IMR-90 (cell line): ENCODE results near the gene FAM76B. TPM values are rescaled to one million over a fixed set of nuclear protein-coding genes. Genes with fewer than 3 reads are reported as not detected.

Source experiments
- ATAC-seq: fragments of 200-7000 bp; cut with Tn5 transposase; 2 replicates; pipeline ENCODE4 v1.9.1; 2020; ENCODE audit warnings: low read depth, mild to moderate bottlenecking, moderate library complexity
- BruUV-seq: library from RNA; stranded (reverse); fragments of 400-500 nt; replicated peaks from 2 replicates; lab custom pipeline; 2021; lab: Mats Ljungman, UMichigan
- CTCF ChIA-PET: fragments of 300-600 bp; formaldehyde crosslinking; extraction: SDS; loops from one replicate; lab custom pipeline; 2021; ENCODE audit warnings: antibody characterized with exemption; lab: Yijun Ruan, JAX
- POLR2A ChIA-PET: fragments of 300-600 bp; sonication (Branson Sonifier 250); formaldehyde crosslinking; loops from one replicate; lab custom pipeline; 2022; ENCODE audit warnings: antibody characterized with exemption; ENCODE audit not compliant: unreplicated experiment; lab: Charles Lee
- DNase-seq: peaks from one replicate; pipeline ENCODE4 v3.0.0; 2013
- H2AFZ ChIP-seq: replicated peaks from 2 replicates; pipeline ENCODE3; 2013; ENCODE audit warnings: low read length, mild to moderate bottlenecking; ENCODE audit not compliant: poor library complexity
- H2AK5ac ChIP-seq: 2 replicates; pipeline ENCODE4 v1.6.1; 2013; ENCODE audit warnings: low read depth, low read length, inconsistent platforms
- H2AK9ac ChIP-seq: replicated peaks from 2 replicates; pipeline ENCODE3; 2013; ENCODE audit warnings: mild to moderate bottlenecking, low read depth, low read length, moderate library complexity; ENCODE audit not compliant: poor library complexity
- H2BK120ac ChIP-seq: 2 replicates; pipeline ENCODE4 v1.6.1; 2013; ENCODE audit warnings: low read depth, low read length, inconsistent platforms
- H2BK15ac ChIP-seq: 3 replicates; pipeline ENCODE4 v1.6.1; 2013; ENCODE audit warnings: low read depth, low read length, inconsistent platforms
- H2BK20ac ChIP-seq: 2 replicates; pipeline ENCODE4 v1.6.1; 2013; ENCODE audit warnings: low read depth, mild to moderate bottlenecking, inconsistent platforms, low read length, moderate library complexity
- H2BK5ac ChIP-seq: 2 replicates; pipeline ENCODE4 v1.6.1; 2013; ENCODE audit warnings: mild to moderate bottlenecking, low read depth, low read length, inconsistent platforms; ENCODE audit not compliant: poor library complexity, severe bottlenecking
- H3K14ac ChIP-seq: replicated peaks from 2 replicates; pipeline ENCODE4 v1.6.1; 2013; ENCODE audit warnings: low read depth, low read length, inconsistent platforms
- H3K18ac ChIP-seq: 2 replicates; pipeline ENCODE4 v1.6.1; 2013; ENCODE audit warnings: low read depth, low read length, control low read depth
- H3K23ac ChIP-seq: 2 replicates; pipeline ENCODE4 v1.6.1; 2013; ENCODE audit warnings: low read depth, low read length, inconsistent platforms
- H3K27ac ChIP-seq: 2 replicates; pipeline ENCODE4 v1.5.1; 2013; ENCODE audit warnings: mild to moderate bottlenecking, control low read depth, low read length; ENCODE audit not compliant: insufficient read depth
- H3K27me3 ChIP-seq: 2 replicates; pipeline ENCODE4 v1.6.1; 2013; ENCODE audit warnings: low read length; ENCODE audit not compliant: control insufficient read depth, insufficient read depth
- H3K36me3 ChIP-seq: 2 replicates; pipeline ENCODE4 v1.6.1; 2013; ENCODE audit warnings: low read length, mixed read lengths; ENCODE audit not compliant: control insufficient read depth, insufficient read depth
- H3K4ac ChIP-seq: 2 replicates; pipeline ENCODE4 v1.6.1; 2013; ENCODE audit warnings: low read depth, low read length, inconsistent platforms
- H3K4me1 ChIP-seq: 2 replicates; pipeline ENCODE4 v1.6.1; 2013; ENCODE audit warnings: low read length, mixed read lengths; ENCODE audit not compliant: control insufficient read depth, insufficient read depth
- H3K4me2 ChIP-seq: 2 replicates; pipeline ENCODE4 v1.6.1; 2013; ENCODE audit warnings: low read depth, mild to moderate bottlenecking, control low read depth, low read length, moderate library complexity
- H3K4me3 ChIP-seq: 2 replicates; pipeline ENCODE4 v1.5.1; 2013; ENCODE audit warnings: low read depth, mild to moderate bottlenecking, control low read depth, low read length, moderate library complexity; ENCODE audit not compliant: insufficient read depth
- H3K56ac ChIP-seq: 2 replicates; pipeline ENCODE4 v1.6.1; 2013; ENCODE audit warnings: low read length, inconsistent platforms; ENCODE audit not compliant: insufficient read depth; ENCODE audit errors: extremely low read depth
- H3K79me1 ChIP-seq, 2 experiments: 2 replicates each; pipeline ENCODE4 v1.6.1; 2013; ENCODE audit warnings: low read length in 2 of 2, inconsistent platforms in 1 of 2, low read depth in 1 of 2
- H3K9ac ChIP-seq: 2 replicates; pipeline ENCODE4 v1.6.1; 2013; ENCODE audit warnings: low read depth, low read length, control low read depth
- H3K9me1 ChIP-seq: 2 replicates; pipeline ENCODE4 v1.6.1; 2013; ENCODE audit warnings: low read length, inconsistent platforms; ENCODE audit not compliant: insufficient read depth
- H3K9me3 ChIP-seq: 2 replicates; pipeline ENCODE4 v1.6.1; 2013; ENCODE audit warnings: low read length; ENCODE audit not compliant: control insufficient read depth, insufficient read depth
- H4K20me1 ChIP-seq: 2 replicates; pipeline ENCODE4 v1.6.1; 2013; ENCODE audit warnings: low read length, inconsistent platforms; ENCODE audit not compliant: insufficient read depth
- H4K5ac ChIP-seq: 2 replicates; pipeline ENCODE4 v1.6.1; 2013; ENCODE audit warnings: mild to moderate bottlenecking, low read depth, low read length, control low read depth
- H4K8ac ChIP-seq, 2 experiments: 2 replicates each; pipeline ENCODE4 v1.6.1; 2013; ENCODE audit warnings: low read depth in 2 of 2, low read length in 2 of 2, control low read depth in 1 of 2, inconsistent platforms in 1 of 2
- H4K91ac ChIP-seq: 2 replicates; pipeline ENCODE4 v1.6.1; 2013; ENCODE audit warnings: low read depth, low read length, inconsistent platforms; ENCODE audit not compliant: insufficient read depth
- BHLHE40 ChIP-seq: fragments of 150-350 bp; IDR thresholded peaks from 2 replicates; pipeline ENCODE4 v1.6.1; 2016; ENCODE audit warnings: mild to moderate bottlenecking, low read depth, low read length
- CEBPB ChIP-seq: IDR thresholded peaks from 2 replicates; pipeline ENCODE4 v1.6.1; 2012; ENCODE audit warnings: low read depth, low read length, improper control_type of control experiment
- FOS ChIP-seq: fragments of 150-350 bp; IDR thresholded peaks from 2 replicates; pipeline ENCODE4 v1.6.1; 2016; ENCODE audit warnings: low read depth, low read length
- NFE2L2 ChIP-seq: fragments of 150-350 bp; IDR thresholded peaks from 2 replicates; pipeline ENCODE4 v1.6.1; 2016; ENCODE audit warnings: low read depth, mild to moderate bottlenecking, low read length
- RCOR1 ChIP-seq: IDR thresholded peaks from 2 replicates; pipeline ENCODE4 v1.6.1; 2012; ENCODE audit warnings: mild to moderate bottlenecking, low read length, improper control_type of control experiment; ENCODE audit not compliant: insufficient replicate concordance
- SMC3 ChIP-seq: fragments of 150-350 bp; IDR thresholded peaks from 2 replicates; pipeline ENCODE4 v1.6.1; 2016; ENCODE audit warnings: low read depth, mild to moderate bottlenecking, antibody characterized with exemption, low read length, moderate library complexity
- WGBS, 2 experiments: methylation state at CpG; one replicate each; pipeline versions ENCODE4 v1.1.5 to v1.1.7; 2013; ENCODE audit warnings: missing lambda C conversion rate in 2 of 2; ENCODE audit not compliant: insufficient read length in 1 of 2; ENCODE audit errors: extremely low coverage in 2 of 2; 5-methylcytosine and 5-hydroxymethylcytosine counted together
- dilution Hi-C: fragments of 300-500 bp; cut with HindIII; formaldehyde crosslinking; loops from one replicate; pipeline ENCODE4 v1.14.3; 2018; ENCODE audit warnings: low sequenced_read_pairs; ENCODE audit not compliant: unreplicated experiment
- in situ Hi-C: fragments of 300-500 bp; cut with MboI; formaldehyde crosslinking; loops from 3 replicates; pipeline ENCODE4 v1.14.3; 2019; ENCODE audit warnings: low sequenced_read_pairs, inconsistent platforms, mixed read lengths
- intact Hi-C: fragments of 100-400 bp; cut with micrococcal nuclease; formaldehyde crosslinking; loops from 2 replicates; pipeline ENCODE4 v1.10.0; 2022
- polyA plus RNA-seq, 3 experiments: library from polyadenylated mRNA; depleted of rRNA; stranded (reverse); fragments of >200 nt; gene quantifications; 2 replicates each; pipeline ENCODE4 v1.2.3, GENCODE V29; 2012; ENCODE audit warnings: low replicate concordance in 1 of 3
- total RNA-seq: library from RNA; depleted of rRNA; stranded (reverse); fragments of >200 nt; gene quantifications from 2 replicates; pipeline ENCODE4 v1.2.3, GENCODE V29; 2012
- TF ChIP-seq, protein P1 (sequence below): conservative IDR thresholded peaks from 2 replicates; pipeline ENCODE4 v1.5.1; 2012; ENCODE audit warnings: mild to moderate bottlenecking, low read depth, low read length, improper control_type of control experiment
- TF ChIP-seq, protein P2 (sequence below): fragments of 150-350 bp; IDR thresholded peaks from 2 replicates; pipeline ENCODE4 v1.6.1; 2017; ENCODE audit warnings: mild to moderate bottlenecking, antibody characterized with exemption, low read length, low read depth

The FAM76B gene
- total and polyA plus RNA-seq, 2 of the 4 experiments (the other 2 are of a cell fraction): 12.7 to 14.3 TPM

DNA sequence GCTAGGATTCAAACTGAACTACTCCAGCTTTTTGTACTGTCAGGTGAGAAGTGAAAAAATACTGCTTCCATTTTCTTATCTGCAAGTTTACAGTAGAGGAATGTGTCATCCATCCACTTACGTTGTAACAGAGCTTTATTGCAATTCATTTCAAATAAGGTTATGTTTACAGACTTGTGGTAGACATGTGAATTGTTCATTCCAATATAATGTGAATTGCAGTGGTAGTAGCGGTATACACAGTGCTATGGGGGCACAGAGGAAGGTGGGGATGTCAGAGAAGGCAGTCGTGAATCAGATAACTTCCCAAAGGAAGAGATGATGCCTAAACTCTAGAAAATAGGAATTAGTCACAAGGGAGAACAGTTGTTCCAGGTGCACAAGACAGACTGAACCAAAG lies 43.2 kb upstream of the FAM76B start:
- Histone ChIP-seq H3K4me3 (no peak overlapping the region), H4K91ac (peak overlapping the region; percentile 55), H3K27me3 (no peaks in the 10 kb centered on the region), H4K5ac (no peak overlapping the region), H3K14ac (peak overlapping the region; percentile 77; the same call in 1 of the 2 replicates), H2BK5ac (peak overlapping the region; percentile 92), H2AK5ac (peak overlapping the region; percentile 84), H3K4me2 (peak overlapping the region; percentile 30; the same call in 1 of the 2 replicates), H2AK9ac (no peak overlapping the region), H3K18ac (peak overlapping the region; percentile 54; the same call in 1 of the 2 replicates), H2BK20ac (peak overlapping the region; percentile 47), H4K20me1 (peaks cover 3% of the 10 kb centered on the region; the same call in 1 of the 2 replicates), H2AFZ (no peak overlapping the region), H3K36me3 (peaks cover 9% of the 10 kb centered on the region), H3K27ac (peak overlapping the region; percentile 35; the same call in 1 of the 2 replicates), H3K79me1 (peaks cover 2 to 7% of the 10 kb centered on the region in 2 experiments; a peak in 1 of 4 replicates), H3K56ac (no peak overlapping the region), H3K23ac (peak overlapping the region; percentile 80; the same call in 1 of the 2 replicates), H3K9me1 (peaks cover 3% of the 10 kb centered on the region), H3K9ac (no peak overlapping the region), H4K8ac (peak overlapping the region in 1 of 2 experiments; percentile 61; a peak in 2 of 4 replicates), H2BK120ac (peak overlapping the region; percentile 48; the same call in 1 of the 2 replicates), H3K4ac (peak overlapping the region; percentile 73; the same call in 1 of the 2 replicates), H3K9me3 (no peaks in the 10 kb centered on the region), H3K4me1 (peaks cover 16% of the 10 kb centered on the region), H2BK15ac (peak overlapping the region; percentile 75; the same call in 1 of the 3 replicates)
- no TSS peak for BruUV-seq
- CTCF ChIA-PET: interaction anchor here (0.6 to 0.8 kb wide), 2 partner anchors 510 to 515 kb away, joined by 6 read pairs; partner anchors contain the start of gene MAML2
- DNase-seq: peak; percentile 97
- dilution Hi-C loops (no loop called here), in situ Hi-C loops (no loop called here), intact Hi-C loops (loop anchor here (2.0 to 5.0 kb wide), 2 partner anchors 42 to 405 kb away; partner anchors contain the start of gene CEP57)
- WGBS, 2 experiments: no CpG with 5 or more reads among the region's 3 CpGs
- POLR2A ChIA-PET: no interaction called here
- ATAC-seq: peak; percentile 64
- TF ChIP-seq RCOR1 (peak; percentile 64), CEBPB (peak; percentile 85), SMC3 (no peak), FOS (peak; percentile 71; the same call in 1 of the 2 replicates), BHLHE40 (peak; percentile 3; the same call in 1 of the 2 replicates), NFE2L2 (0 out of 2 replicates have a peak, but pooled peaks have one; percentile 21)
- TF ChIP-seq, protein P1, sequence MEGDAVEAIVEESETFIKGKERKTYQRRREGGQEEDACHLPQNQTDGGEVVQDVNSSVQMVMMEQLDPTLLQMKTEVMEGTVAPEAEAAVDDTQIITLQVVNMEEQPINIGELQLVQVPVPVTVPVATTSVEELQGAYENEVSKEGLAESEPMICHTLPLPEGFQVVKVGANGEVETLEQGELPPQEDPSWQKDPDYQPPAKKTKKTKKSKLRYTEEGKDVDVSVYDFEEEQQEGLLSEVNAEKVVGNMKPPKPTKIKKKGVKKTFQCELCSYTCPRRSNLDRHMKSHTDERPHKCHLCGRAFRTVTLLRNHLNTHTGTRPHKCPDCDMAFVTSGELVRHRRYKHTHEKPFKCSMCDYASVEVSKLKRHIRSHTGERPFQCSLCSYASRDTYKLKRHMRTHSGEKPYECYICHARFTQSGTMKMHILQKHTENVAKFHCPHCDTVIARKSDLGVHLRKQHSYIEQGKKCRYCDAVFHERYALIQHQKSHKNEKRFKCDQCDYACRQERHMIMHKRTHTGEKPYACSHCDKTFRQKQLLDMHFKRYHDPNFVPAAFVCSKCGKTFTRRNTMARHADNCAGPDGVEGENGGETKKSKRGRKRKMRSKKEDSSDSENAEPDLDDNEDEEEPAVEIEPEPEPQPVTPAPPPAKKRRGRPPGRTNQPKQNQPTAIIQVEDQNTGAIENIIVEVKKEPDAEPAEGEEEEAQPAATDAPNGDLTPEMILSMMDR: 0 out of 2 replicates have a peak, but pooled peaks have one; percentile 11
- TF ChIP-seq, protein P2, sequence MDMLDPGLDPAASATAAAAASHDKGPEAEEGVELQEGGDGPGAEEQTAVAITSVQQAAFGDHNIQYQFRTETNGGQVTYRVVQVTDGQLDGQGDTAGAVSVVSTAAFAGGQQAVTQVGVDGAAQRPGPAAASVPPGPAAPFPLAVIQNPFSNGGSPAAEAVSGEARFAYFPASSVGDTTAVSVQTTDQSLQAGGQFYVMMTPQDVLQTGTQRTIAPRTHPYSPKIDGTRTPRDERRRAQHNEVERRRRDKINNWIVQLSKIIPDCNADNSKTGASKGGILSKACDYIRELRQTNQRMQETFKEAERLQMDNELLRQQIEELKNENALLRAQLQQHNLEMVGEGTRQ: no peak
